ENCODE measurements around the gene RETREG2.
"Not testable (repeated sequence)": the region's sequence is repeated elsewhere in the genome, so short reads cannot be mapped to it uniquely, and the experiment has no call there.

DNA sequence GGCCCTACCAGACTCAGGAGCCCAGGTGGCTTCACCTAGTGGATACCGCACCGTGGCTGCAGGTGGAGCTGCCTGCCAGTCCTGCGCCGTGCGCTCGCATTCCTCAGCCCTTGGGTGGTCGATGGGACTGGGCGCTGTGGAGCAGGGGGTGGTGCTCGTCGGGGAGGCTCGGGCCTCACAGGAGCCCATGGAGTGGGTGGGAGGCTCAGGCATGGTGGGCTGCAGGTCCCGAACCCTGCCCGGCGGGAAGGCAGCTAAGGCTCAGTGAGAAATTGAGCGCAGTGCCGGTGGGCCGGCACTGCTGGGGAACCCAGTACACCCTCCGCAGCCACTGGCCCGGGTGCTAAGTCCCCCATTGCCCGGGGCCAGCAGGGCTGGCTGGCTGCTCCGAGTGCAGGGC lies 23.3 kb downstream of the RETREG2 start:
- not testable (repeated sequence) for TF ChIP-seq MAFK (IDR thresholded peaks at IDR 0.05; ENCODE audit: low read depth, low read length); MXI1 (IDR thresholded peaks at IDR 0.05; ENCODE audit: borderline replicate concordance, low read depth, low read length); POLR2A (IDR thresholded peaks at IDR 0.05; ENCODE audit: low read depth, low read length); SMC3 (IDR thresholded peaks at IDR 0.05; ENCODE audit: low read depth, low read length); RAD21 (IDR thresholded peaks at IDR 0.05; ENCODE audit: low read length); MAZ (IDR thresholded peaks at IDR 0.05; ENCODE audit: borderline replicate concordance, low read depth, low read length); CEBPB (IDR thresholded peaks at IDR 0.05; ENCODE audit: low read depth, low read length)
- TF ChIP-seq, protein P1, sequence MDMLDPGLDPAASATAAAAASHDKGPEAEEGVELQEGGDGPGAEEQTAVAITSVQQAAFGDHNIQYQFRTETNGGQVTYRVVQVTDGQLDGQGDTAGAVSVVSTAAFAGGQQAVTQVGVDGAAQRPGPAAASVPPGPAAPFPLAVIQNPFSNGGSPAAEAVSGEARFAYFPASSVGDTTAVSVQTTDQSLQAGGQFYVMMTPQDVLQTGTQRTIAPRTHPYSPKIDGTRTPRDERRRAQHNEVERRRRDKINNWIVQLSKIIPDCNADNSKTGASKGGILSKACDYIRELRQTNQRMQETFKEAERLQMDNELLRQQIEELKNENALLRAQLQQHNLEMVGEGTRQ (IDR thresholded peaks at IDR 0.05; ENCODE audit: low read depth, low read length) = not testable (repeated sequence)
- TF ChIP-seq, protein P2, sequence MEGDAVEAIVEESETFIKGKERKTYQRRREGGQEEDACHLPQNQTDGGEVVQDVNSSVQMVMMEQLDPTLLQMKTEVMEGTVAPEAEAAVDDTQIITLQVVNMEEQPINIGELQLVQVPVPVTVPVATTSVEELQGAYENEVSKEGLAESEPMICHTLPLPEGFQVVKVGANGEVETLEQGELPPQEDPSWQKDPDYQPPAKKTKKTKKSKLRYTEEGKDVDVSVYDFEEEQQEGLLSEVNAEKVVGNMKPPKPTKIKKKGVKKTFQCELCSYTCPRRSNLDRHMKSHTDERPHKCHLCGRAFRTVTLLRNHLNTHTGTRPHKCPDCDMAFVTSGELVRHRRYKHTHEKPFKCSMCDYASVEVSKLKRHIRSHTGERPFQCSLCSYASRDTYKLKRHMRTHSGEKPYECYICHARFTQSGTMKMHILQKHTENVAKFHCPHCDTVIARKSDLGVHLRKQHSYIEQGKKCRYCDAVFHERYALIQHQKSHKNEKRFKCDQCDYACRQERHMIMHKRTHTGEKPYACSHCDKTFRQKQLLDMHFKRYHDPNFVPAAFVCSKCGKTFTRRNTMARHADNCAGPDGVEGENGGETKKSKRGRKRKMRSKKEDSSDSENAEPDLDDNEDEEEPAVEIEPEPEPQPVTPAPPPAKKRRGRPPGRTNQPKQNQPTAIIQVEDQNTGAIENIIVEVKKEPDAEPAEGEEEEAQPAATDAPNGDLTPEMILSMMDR (conservative IDR thresholded peaks at IDR 0.05; ENCODE audit: low read depth, low read length) = not testable (repeated sequence)
- TF ChIP-seq, protein P3, sequence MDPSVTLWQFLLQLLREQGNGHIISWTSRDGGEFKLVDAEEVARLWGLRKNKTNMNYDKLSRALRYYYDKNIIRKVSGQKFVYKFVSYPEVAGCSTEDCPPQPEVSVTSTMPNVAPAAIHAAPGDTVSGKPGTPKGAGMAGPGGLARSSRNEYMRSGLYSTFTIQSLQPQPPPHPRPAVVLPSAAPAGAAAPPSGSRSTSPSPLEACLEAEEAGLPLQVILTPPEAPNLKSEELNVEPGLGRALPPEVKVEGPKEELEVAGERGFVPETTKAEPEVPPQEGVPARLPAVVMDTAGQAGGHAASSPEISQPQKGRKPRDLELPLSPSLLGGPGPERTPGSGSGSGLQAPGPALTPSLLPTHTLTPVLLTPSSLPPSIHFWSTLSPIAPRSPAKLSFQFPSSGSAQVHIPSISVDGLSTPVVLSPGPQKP (IDR thresholded peaks at IDR 0.05; ENCODE audit: borderline replicate concordance, low read depth, low read length) = not testable (repeated sequence)

Measured in IMR-90 (cell line).